Measurements from ENCODE around the gene CC2D1A. TPM values are rescaled to one million over a fixed set of nuclear protein-coding genes. Genes with fewer than 3 reads are reported as not detected.
A peak's percentile ranks its signal among the peaks of the same experiment; 100 is the strongest.

Gene CC2D1A
- total RNA-seq, 4 donors from 2014 or later: 97.4 to 235 (median 184) TPM

DNA sequence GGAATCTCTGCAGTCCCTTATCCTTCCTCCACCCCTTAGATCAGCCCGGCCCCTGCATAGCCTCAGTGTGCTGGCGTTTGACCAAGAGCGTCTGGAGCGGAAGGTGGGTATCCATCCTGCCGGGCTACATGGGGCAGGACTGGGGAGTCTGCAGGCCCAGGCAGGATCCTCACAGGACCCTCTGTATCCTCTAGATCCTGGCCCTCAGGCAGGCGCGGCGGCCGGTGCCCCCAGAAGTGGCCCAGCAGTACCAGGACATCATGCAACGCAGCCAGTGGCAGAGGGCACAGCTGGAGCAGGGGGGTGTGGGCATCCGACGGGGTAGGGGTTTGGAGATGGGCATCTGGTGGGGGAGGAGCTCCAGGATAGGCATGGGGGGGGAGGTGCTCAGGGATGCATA, 23.3 kb downstream of the CC2D1A start:
- Histone ChIP-seq H3K9me3 (no peaks in the 10 kb centered on the region), H3K27ac (no peak overlapping the region), H3K27me3 (no peaks in the 10 kb centered on the region), H3K4me3 (no peak overlapping the region), H3K4me1 (no peaks in the 10 kb centered on the region), H3K36me3 (peaks cover 0 to 52% (median 0%) of the 10 kb centered on the region in 3 donors)
- no peak for TF ChIP-seq POLR2A (IDR thresholded peaks at IDR 0.05)
- TF ChIP-seq, protein P1, sequence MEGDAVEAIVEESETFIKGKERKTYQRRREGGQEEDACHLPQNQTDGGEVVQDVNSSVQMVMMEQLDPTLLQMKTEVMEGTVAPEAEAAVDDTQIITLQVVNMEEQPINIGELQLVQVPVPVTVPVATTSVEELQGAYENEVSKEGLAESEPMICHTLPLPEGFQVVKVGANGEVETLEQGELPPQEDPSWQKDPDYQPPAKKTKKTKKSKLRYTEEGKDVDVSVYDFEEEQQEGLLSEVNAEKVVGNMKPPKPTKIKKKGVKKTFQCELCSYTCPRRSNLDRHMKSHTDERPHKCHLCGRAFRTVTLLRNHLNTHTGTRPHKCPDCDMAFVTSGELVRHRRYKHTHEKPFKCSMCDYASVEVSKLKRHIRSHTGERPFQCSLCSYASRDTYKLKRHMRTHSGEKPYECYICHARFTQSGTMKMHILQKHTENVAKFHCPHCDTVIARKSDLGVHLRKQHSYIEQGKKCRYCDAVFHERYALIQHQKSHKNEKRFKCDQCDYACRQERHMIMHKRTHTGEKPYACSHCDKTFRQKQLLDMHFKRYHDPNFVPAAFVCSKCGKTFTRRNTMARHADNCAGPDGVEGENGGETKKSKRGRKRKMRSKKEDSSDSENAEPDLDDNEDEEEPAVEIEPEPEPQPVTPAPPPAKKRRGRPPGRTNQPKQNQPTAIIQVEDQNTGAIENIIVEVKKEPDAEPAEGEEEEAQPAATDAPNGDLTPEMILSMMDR (IDR thresholded peaks at IDR 0.05): no peak
- DNase-seq: no peak

DNA sequence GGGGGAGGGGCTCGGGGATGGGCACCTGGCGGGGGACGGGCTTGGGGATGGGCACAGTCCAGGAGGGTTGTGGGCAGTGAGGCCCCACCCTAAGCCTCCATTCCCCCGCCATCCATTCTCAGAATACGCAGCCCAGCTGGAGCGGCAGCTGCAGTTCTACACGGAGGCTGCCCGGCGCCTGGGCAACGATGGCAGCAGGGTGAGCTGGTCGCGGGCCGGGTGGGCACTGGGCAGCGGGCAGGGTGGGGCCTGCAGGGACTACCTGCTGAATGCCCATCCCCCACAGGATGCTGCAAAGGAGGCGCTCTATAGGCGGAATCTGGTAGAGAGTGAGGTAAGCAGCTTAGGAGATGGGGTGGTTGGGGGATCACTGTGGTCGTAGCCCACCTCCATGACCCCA, 24.0 kb downstream of the CC2D1A start:
- DNase-seq: no peak
- Histone ChIP-seq H3K4me1 (no peaks in the 10 kb centered on the region), H3K27me3 (no peaks in the 10 kb centered on the region), H3K4me3 (no peak overlapping the region), H3K27ac (no peak overlapping the region), H3K36me3 (peaks cover 0 to 46% (median 0%) of the 10 kb centered on the region in 3 donors), H3K9me3 (no peaks in the 10 kb centered on the region)
- no peak for TF ChIP-seq POLR2A (IDR thresholded peaks at IDR 0.05)
- TF ChIP-seq, protein P1 (IDR thresholded peaks at IDR 0.05): no peak

DNA sequence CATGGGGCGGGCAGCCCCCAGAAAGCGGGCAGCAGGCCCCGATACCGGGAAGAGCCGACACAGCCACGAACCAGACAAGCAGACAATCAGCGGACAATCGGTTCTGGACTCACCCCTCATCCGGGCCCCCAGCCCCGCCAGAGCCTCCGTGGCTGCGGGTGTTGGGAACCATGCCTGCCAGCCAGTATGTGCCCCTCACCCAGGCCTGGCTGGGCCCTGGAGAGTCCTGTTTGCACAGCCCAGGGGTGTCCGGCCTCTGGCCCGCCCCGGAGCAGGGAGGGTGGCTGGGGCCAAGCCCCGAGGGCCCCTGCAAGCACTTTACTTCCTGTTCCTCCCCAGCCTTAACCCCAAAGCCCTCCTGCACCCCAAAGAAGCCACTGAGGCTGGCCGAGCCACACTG, 24.4 kb downstream of the CC2D1A start:
- H3K27me3 ChIP-seq: no peaks in the 10 kb centered on the region
- no peaks in the 10 kb centered on the region for H3K9me3 ChIP-seq
- no peak overlapping the region for H3K27ac ChIP-seq
- peak in 1 of 3 donors; percentile 43 for DNase-seq
- H3K4me3 ChIP-seq: no peak overlapping the region
- peaks cover 0 to 41% (median 0%) of the 10 kb centered on the region in 3 donors for H3K36me3 ChIP-seq
- TF ChIP-seq, protein P1 (IDR thresholded peaks at IDR 0.05): no peak
- TF ChIP-seq POLR2A (IDR thresholded peaks at IDR 0.05): no peak
- H3K4me1 ChIP-seq: no peaks in the 10 kb centered on the region

DNA sequence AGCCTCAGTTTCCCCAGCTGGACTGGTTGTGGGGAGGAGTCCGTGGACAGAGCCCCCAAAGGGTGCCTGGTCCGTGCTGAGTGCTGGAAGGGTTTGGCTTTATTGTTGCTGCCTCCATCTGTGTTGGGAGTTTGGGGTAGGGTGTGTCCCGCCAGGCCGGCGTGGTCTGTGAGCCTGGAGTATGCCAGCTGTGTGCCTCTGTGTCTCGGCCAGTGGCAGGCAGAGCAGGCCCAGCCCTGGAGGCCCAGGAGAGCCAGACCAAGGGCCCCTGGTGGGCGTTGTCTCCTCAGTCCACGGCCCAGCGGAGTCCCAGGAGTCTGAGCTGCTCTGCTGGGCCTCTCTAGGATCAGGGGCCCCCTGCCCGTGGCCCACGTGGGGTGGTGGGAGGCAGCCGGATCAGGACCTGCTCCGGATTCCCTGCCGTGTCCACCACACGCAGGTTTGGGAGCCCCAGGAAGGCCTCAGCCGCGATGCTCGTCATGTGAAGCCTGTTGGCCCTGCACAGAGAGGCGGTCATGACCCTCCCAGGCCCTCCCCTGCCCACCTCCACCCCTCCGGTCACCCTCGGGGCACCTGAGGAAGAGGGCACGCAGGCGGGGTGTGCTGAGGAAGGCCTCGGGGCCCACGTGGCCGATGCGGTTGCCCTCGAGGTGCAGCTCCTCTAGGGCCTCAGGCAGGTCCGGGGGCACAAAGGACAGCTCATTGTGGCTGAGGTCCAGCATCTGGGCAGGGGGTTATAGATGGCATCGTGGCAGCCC, 25.6 kb downstream of the CC2D1A start:
- Histone ChIP-seq H3K36me3 (peaks cover 0 to 32% (median 0%) of the 10 kb centered on the region in 3 donors), H3K4me3 (no peak overlapping the region), H3K27me3 (no peaks in the 10 kb centered on the region), H3K27ac (no peak overlapping the region), H3K4me1 (no peaks in the 10 kb centered on the region), H3K9me3 (no peaks in the 10 kb centered on the region)
- TF ChIP-seq, protein P1 (IDR thresholded peaks at IDR 0.05): no peak
- no peak for TF ChIP-seq POLR2A (IDR thresholded peaks at IDR 0.05)
- peak in 1 of 3 donors; percentile 50 for DNase-seq

DNA sequence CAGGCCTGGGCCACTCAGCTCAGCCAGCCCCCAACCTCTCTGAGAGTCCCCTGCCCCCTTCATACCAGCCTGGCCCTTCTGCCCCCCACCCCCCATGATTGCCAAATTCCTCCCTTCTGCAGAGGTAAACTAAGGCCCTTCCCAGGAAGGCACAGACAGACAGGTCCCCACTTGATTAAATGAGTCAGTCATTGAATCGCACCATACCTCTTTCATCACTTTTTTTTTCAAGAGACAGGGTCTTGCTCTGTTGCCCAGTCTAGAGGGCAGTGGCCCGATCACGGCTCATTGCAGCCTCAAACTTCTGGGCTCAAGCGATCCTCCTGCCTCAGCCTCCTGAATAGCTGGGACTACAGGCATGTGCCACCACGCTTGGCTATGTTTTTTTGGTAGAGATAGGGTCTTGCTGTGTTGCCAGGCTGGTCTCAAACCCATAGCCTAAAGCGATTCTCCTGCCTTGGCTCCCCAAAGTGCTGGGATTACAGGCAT, 26.2 kb downstream of the CC2D1A start:
- Histone ChIP-seq H3K9me3 (no peaks in the 10 kb centered on the region), H3K4me1 (no peaks in the 10 kb centered on the region), H3K27me3 (no peaks in the 10 kb centered on the region), H3K4me3 (no peak overlapping the region), H3K36me3 (peaks cover 0 to 26% (median 0%) of the 10 kb centered on the region in 3 donors), H3K27ac (no peak overlapping the region)
- TF ChIP-seq, protein P1 (IDR thresholded peaks at IDR 0.05): no peak
- TF ChIP-seq POLR2A (IDR thresholded peaks at IDR 0.05): no peak
- no peak for DNase-seq
